Tibial nerve (tissue), 4 donors: ENCODE results near the gene KAZN. TPM values are rescaled to one million over a fixed set of nuclear protein-coding genes. Genes with fewer than 3 reads are reported as not detected.

Experiments used
- DNase-seq, 2 donors: peaks; one replicate each; pipeline ENCODE4 v3.0.0-alpha.2; 2019; ENCODE audit warnings: low spot score in 2 of 2
- H3K27ac ChIP-seq, 4 donors: fragments of 200-600 bp; sonication (generic) in 3 of 4; one replicate each; pipeline ENCODE4 v1.5.1; 2017 to 2019; ENCODE audit warnings: mild to moderate bottlenecking in 1 of 4
- H3K27me3 ChIP-seq, 2 donors: fragments of 200-600 bp; sonication (generic) in 1 of 2; one replicate each; pipeline versions ENCODE4 v1.5.1 to v1.6.0; 2017 to 2019
- H3K36me3 ChIP-seq, 3 donors: fragments of 200-600 bp; sonication (generic); one replicate each; pipeline ENCODE4 v1.5.1; 2018 to 2019
- H3K4me1 ChIP-seq, 4 donors: fragments of 200-600 bp; sonication (generic) in 3 of 4; one replicate each; pipeline ENCODE4 v1.5.1; 2017 to 2019
- H3K4me3 ChIP-seq, 4 donors: fragments of 200-600 bp; sonication (generic) in 3 of 4; one replicate each; pipeline ENCODE4 v1.5.1; 2017 to 2019; ENCODE audit warnings: mild to moderate bottlenecking in 1 of 4, moderate library complexity in 1 of 4
- H3K9me3 ChIP-seq, 4 donors: fragments of 200-600 bp; sonication (generic) in 3 of 4; one replicate each; pipeline ENCODE4 v1.5.1; 2017 to 2019
- CTCF ChIP-seq, 5 experiments: fragments of 200-600 bp in 3 of 5; fragments of 450-650 bp in 2 of 5; sonication (generic) in 3 of 5; IDR thresholded peaks; one replicate each; pipeline ENCODE4 v1.5.1; 2016 to 2019; ENCODE audit warnings: antibody characterized with exemption in 5 of 5, mild to moderate bottlenecking in 3 of 5, moderate library complexity in 2 of 5
- EP300 ChIP-seq, 2 donors: sonication (generic); formaldehyde crosslinking; IDR thresholded peaks; one replicate each; pipeline ENCODE4 v1.6.1; 2017; ENCODE audit warnings: antibody characterized with exemption in 2 of 2, mild to moderate bottlenecking in 1 of 2
- POLR2A ChIP-seq, 2 donors: fragments of 450-650 bp; IDR thresholded peaks; one replicate each; pipeline ENCODE4 v1.6.1; 2017; ENCODE audit warnings: antibody characterized with exemption in 2 of 2, mild to moderate bottlenecking in 2 of 2, moderate library complexity in 2 of 2
- WGBS, 2 donors: methylation state at CpG; one replicate each; pipeline ENCODE4 v1.1.5; 2018; 5-methylcytosine and 5-hydroxymethylcytosine counted together
- total RNA-seq, 4 donors: library from RNA; depleted of rRNA; stranded (reverse); fragments of >200 nt; gene quantifications; one replicate each; pipeline ENCODE4 v1.1.0, GENCODE V29; 2016

KAZN gene
- total RNA-seq, 4 donors from 2014 or later = 16.0 to 29.2 (median 22.2) TPM

- no peaks in the 10 kb centered on the region for H3K9me3 ChIP-seq
- H3K27me3 ChIP-seq = no peaks in the 10 kb centered on the region
- H3K4me1 ChIP-seq = peaks cover 0 to 16% (median 9%) of the 10 kb centered on the region in 4 donors
- no peak overlapping the region for H3K4me3 ChIP-seq
- no peaks in the 10 kb centered on the region for H3K36me3 ChIP-seq
- DNase-seq = no peak
- H3K27ac ChIP-seq = no peak overlapping the region
- TF ChIP-seq CTCF (IDR thresholded peaks at IDR 0.05) (no peak), POLR2A (IDR thresholded peaks at IDR 0.05) (no peak), EP300 (IDR thresholded peaks at IDR 0.05) (no peak)
- WGBS, 2 donors = 73 to 83% methylated on average over 7 of the region's 7 CpGs
Measured at GRCh38 chr1:14728516-14728915, 130.0 kb downstream of the KAZN start.

- WGBS, 2 donors = 52 to 67% methylated on average over 5 of the region's 5 CpGs
- no peak overlapping the region for H3K27ac ChIP-seq
Measured at GRCh38 chr1:14732728-14733047, 134.2 kb downstream of the KAZN start.

GRCh38 chr1:14733048-14733778 lies 134.7 kb downstream of the KAZN start:
- TF ChIP-seq CTCF (IDR thresholded peaks at IDR 0.05) (no peak), EP300 (IDR thresholded peaks at IDR 0.05) (no peak), POLR2A (IDR thresholded peaks at IDR 0.05) (no peak)
- H3K9me3 ChIP-seq = no peaks in the 10 kb centered on the region
- H3K27me3 ChIP-seq = peaks cover 0 to 7% of the 10 kb centered on the region in 2 donors
- no peak overlapping the region for H3K4me3 ChIP-seq
- 25 to 27% methylated on average over 21 of the region's 21 CpGs for WGBS, 2 donors
- H3K36me3 ChIP-seq = no peaks in the 10 kb centered on the region
- H3K4me1 ChIP-seq = peaks cover 0 to 19% (median 11%) of the 10 kb centered on the region in 4 donors
- H3K27ac ChIP-seq = no peak overlapping the region
- DNase-seq = no peak

More at GRCh38 chr1:14732728-14733047, 134.2 kb downstream of the KAZN start:
- H3K4me3 ChIP-seq = no peak overlapping the region
- DNase-seq = no peak
- peaks cover 0 to 7% of the 10 kb centered on the region in 2 donors for H3K27me3 ChIP-seq
- H3K4me1 ChIP-seq = peaks cover 0 to 19% (median 11%) of the 10 kb centered on the region in 4 donors
- H3K9me3 ChIP-seq = no peaks in the 10 kb centered on the region
- TF ChIP-seq CTCF (IDR thresholded peaks at IDR 0.05) = no peak
- no peak for TF ChIP-seq EP300 (IDR thresholded peaks at IDR 0.05)
- no peak for TF ChIP-seq POLR2A (IDR thresholded peaks at IDR 0.05)
- H3K36me3 ChIP-seq = no peaks in the 10 kb centered on the region

- TF ChIP-seq CTCF (IDR thresholded peaks at IDR 0.05) (no peak), EP300 (IDR thresholded peaks at IDR 0.05) (no peak), POLR2A (IDR thresholded peaks at IDR 0.05) (no peak)
- Histone ChIP-seq H3K36me3 (no peaks in the 10 kb centered on the region), H3K27ac (no peak overlapping the region), H3K4me3 (no peak overlapping the region), H3K27me3 (peaks cover 0 to 7% of the 10 kb centered on the region in 2 donors), H3K9me3 (no peaks in the 10 kb centered on the region), H3K4me1 (peaks cover 0 to 19% (median 11%) of the 10 kb centered on the region in 4 donors)
- no peak for DNase-seq
- WGBS, 2 donors = 70 to 80% methylated on average over 10 of the region's 10 CpGs
Measured at GRCh38 chr1:14733779-14734140, 135.3 kb downstream of the KAZN start.

- TF ChIP-seq POLR2A (IDR thresholded peaks at IDR 0.05) = no peak
- TF ChIP-seq EP300 (IDR thresholded peaks at IDR 0.05) = no peak
- TF ChIP-seq CTCF (IDR thresholded peaks at IDR 0.05) = no peak
Measured at GRCh38 chr1:14735841-14736240, 137.4 kb downstream of the KAZN start.

More at GRCh38 chr1:14735841-14736240, 137.4 kb downstream of the KAZN start:
- H3K4me3 ChIP-seq = no peak overlapping the region
- peaks cover 0 to 19% (median 11%) of the 10 kb centered on the region in 4 donors for H3K4me1 ChIP-seq
- H3K27ac ChIP-seq = no peak overlapping the region
- DNase-seq = no peak
- 52 to 66% methylated on average over 4 of the region's 4 CpGs for WGBS, 2 donors
- H3K36me3 ChIP-seq = no peaks in the 10 kb centered on the region
- peaks cover 0 to 19% of the 10 kb centered on the region in 2 donors for H3K27me3 ChIP-seq
- H3K9me3 ChIP-seq = no peaks in the 10 kb centered on the region
